B cell (primary cell): ENCODE data around the gene TENT5C.

Experiments
- EZH2 ChIP-seq: IDR thresholded peaks from 2 replicates; pipeline ENCODE4 v1.6.1; 2012; ENCODE audit warnings: borderline replicate concordance, low read depth, mild to moderate bottlenecking, moderate library complexity, low read length; ENCODE audit not compliant: insufficient read depth, poor library complexity, severe bottlenecking
- TF ChIP-seq, protein P1 (sequence below): fragments of 200-600 bp; IDR thresholded peaks from one replicate; pipeline ENCODE4 v1.8.0; 2022; ENCODE audit warnings: antibody characterized with exemption, mild to moderate bottlenecking

DNA sequence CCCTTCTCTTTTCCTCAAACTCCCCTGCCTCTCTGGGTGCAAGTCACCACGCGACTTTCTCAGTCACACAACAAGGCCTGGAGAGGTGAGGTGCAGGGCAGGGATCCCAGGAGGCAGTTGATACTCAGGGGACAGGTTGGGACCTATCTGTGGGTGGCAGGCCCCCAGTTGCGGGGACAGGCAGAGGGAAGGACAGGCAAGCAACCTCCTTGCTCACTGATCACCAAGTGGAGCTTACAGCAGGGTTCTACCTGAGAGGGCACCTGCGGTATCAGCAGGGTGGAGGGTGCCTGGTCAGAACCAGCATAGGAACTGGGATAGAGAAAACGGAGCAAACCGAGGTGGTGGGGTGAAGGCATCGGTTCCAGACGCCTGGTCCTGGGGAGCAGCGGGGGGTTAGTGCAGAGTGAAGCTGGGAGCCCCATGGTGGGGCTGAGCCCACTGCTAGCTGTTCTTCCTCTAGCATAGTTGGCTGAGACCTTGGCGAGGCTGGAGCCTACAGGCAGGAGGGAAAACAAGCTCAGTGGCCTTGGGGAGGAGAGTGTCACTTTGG, 24.4 kb upstream of the TENT5C start:
- TF ChIP-seq, protein P1, sequence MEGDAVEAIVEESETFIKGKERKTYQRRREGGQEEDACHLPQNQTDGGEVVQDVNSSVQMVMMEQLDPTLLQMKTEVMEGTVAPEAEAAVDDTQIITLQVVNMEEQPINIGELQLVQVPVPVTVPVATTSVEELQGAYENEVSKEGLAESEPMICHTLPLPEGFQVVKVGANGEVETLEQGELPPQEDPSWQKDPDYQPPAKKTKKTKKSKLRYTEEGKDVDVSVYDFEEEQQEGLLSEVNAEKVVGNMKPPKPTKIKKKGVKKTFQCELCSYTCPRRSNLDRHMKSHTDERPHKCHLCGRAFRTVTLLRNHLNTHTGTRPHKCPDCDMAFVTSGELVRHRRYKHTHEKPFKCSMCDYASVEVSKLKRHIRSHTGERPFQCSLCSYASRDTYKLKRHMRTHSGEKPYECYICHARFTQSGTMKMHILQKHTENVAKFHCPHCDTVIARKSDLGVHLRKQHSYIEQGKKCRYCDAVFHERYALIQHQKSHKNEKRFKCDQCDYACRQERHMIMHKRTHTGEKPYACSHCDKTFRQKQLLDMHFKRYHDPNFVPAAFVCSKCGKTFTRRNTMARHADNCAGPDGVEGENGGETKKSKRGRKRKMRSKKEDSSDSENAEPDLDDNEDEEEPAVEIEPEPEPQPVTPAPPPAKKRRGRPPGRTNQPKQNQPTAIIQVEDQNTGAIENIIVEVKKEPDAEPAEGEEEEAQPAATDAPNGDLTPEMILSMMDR = no peak
- TF ChIP-seq EZH2 = no peak
